GM13977 (cell line): ENCODE data around the gene ATP11A.

ENCODE experiments used
- DNase-seq: peaks from one replicate; pipeline ENCODE4 v3.0.0; 2012; ENCODE audit warnings: low spot score
- in situ Hi-C: fragments of 300-500 bp; cut with MboI; formaldehyde crosslinking; loops from one replicate; pipeline ENCODE4 v1.12.0; 2022; ENCODE audit warnings: low sequenced_read_pairs, low pct_unique_long_range_greater_than_20kb, mixed read lengths, inconsistent platforms; ENCODE audit not compliant: unreplicated experiment
- TF ChIP-seq, protein P1 (sequence below): IDR thresholded peaks from 2 replicates; pipeline ENCODE4 v1.5.1; 2012; ENCODE audit warnings: mild to moderate bottlenecking, control low read depth; ENCODE audit not compliant: insufficient read depth; ENCODE audit errors: extremely low read depth, missing control alignments

Gene ATP11A

GRCh38 chr13:112917056-112917664 lies 227.3 kb downstream of the ATP11A start:
- no peak for DNase-seq
- in situ Hi-C loops = no loop called here
- TF ChIP-seq, protein P1, sequence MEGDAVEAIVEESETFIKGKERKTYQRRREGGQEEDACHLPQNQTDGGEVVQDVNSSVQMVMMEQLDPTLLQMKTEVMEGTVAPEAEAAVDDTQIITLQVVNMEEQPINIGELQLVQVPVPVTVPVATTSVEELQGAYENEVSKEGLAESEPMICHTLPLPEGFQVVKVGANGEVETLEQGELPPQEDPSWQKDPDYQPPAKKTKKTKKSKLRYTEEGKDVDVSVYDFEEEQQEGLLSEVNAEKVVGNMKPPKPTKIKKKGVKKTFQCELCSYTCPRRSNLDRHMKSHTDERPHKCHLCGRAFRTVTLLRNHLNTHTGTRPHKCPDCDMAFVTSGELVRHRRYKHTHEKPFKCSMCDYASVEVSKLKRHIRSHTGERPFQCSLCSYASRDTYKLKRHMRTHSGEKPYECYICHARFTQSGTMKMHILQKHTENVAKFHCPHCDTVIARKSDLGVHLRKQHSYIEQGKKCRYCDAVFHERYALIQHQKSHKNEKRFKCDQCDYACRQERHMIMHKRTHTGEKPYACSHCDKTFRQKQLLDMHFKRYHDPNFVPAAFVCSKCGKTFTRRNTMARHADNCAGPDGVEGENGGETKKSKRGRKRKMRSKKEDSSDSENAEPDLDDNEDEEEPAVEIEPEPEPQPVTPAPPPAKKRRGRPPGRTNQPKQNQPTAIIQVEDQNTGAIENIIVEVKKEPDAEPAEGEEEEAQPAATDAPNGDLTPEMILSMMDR = no peak

GRCh38 chr13:112917737-112918136 lies 227.9 kb downstream of the ATP11A start:
- in situ Hi-C loops = no loop called here
- DNase-seq = no peak
- TF ChIP-seq, protein P1 = no peak

GRCh38 chr13:112918266-112918665 lies 228.4 kb downstream of the ATP11A start:
- TF ChIP-seq, protein P1 = no peak

GRCh38 chr13:112918746-112919145 lies 228.9 kb downstream of the ATP11A start:
- TF ChIP-seq, protein P1 = no peak
- in situ Hi-C loops = no loop called here
- no peak for DNase-seq

More at GRCh38 chr13:112918266-112918665, 228.4 kb downstream of the ATP11A start:
- DNase-seq = no peak
- in situ Hi-C loops = no loop called here

DNA sequence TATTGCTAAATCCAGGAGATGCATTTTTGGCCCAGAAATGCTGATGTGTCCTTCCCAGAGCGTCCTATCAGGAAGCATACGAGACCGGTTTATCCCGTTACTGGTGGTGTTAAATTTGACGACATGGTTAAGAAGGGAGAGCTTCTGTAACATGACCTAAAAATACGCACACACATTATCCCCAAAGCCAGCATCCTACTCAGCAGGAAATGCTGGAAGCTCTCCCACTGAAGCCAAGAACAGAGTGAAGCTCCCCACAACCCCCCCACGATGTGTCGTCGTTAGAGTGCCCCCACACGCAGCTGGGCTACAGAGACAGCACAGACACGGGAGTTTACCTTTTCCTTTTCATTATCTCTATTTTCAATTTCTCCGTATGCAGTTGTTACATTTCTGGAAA lies 234.1 kb downstream of the ATP11A start:
- in situ Hi-C loops = no loop called here
- DNase-seq = no peak
- TF ChIP-seq, protein P1 = no peak

GRCh38 chr13:112924365-112924764 lies 234.5 kb downstream of the ATP11A start:
- DNase-seq = no peak
- TF ChIP-seq, protein P1 = no peak
- in situ Hi-C loops = no loop called here

DNA sequence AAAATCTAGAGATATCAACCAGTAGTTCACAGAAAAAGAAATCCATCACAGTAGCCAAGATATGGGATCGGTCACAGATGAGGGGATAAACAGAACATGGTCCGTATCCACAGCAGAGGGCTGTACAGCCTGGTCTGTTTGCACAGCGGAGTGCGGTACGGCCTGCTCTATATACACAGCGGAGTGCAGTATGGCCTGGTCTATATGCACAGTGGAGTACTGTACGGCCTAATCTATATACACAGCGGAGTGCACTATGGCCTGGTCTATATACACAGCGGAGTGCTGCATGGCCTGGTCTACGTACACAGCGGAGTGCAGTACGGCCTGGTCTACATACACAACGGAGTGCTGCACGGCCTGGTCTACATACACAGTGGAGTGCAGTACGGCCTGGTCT lies 236.2 kb downstream of the ATP11A start:
- TF ChIP-seq, protein P1 = no peak
- no peak for DNase-seq
- in situ Hi-C loops = loop anchor here (25.0 kb wide), 1 partner anchor 461 kb away; no protein-coding TSS in a partner anchor
